ENCODE data around the gene ARHGEF25.
A peak's percentile ranks its signal among the peaks of the same experiment; 100 is the strongest.

DNA sequence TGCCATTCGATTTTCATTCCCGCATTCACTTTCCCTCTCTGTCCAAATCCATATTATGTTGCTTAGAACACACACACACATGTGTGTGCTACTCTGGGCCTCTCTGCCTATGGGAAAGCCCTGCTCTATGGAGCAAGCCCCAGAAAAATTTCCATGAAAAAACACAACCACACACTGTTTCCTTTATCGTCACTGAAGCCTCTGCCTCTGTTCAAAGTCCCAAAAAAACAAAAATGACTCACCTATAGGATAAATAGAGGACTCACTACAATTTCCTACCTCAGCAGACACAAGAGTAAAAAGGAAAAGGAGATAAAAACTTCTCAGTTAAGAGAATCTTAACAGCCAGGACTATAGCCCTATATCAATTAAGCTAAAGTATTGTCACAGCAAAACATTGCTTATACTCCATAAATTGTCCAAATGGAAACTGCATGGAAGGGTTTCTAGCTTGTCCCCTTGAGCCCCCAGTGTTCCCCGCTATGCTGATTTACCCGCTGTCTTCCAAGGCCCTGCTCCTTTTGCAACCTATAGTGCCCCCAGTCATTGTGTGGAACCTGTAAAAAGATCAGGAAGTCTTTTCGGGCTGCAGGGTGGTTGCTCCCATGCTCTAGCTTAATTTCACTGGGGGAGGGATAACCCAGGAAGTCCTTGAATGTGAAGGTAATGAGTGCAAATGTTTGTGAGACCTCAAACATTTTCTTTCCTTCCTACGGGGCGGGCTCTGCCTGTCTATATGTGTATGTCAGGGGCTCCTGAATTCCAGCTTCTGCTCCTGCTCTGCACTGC, 31.4 kb upstream of the ARHGEF25 start:
- TF ChIP-seq MAFK (conservative IDR thresholded peaks at IDR 0.05 in 1 of 2, IDR thresholded peaks at IDR 0.05 in 1 of 2; ENCODE audit: low read length in 2 of 2) (peak; percentile 18 to 27), XRCC5 (optimal IDR thresholded peaks at IDR 0.05; ENCODE audit: low read length) (peak; percentile 47), ELF1 (CRISPR knock-in tag; IDR thresholded peaks at IDR 0.05) (peak; percentile 23), FLYWCH1 (CRISPR knock-in tag; IDR thresholded peaks at IDR 0.05) (no peak), CBFB (CRISPR knock-in tag; IDR thresholded peaks at IDR 0.05) (no peak), ZNF777 (CRISPR knock-in tag; IDR thresholded peaks at IDR 0.05) (no peak), GABPA (IDR thresholded peaks at IDR 0.05; ENCODE audit: low read depth, low read length) (no peak), GABPA (CRISPR knock-in tag; IDR thresholded peaks at IDR 0.05; ENCODE audit: low read depth) (peak; percentile 19; the same call in 1 of the 2 replicates), KMT2A (CRISPR knock-in tag; IDR thresholded peaks at IDR 0.05) (no peak), ZNF225 (CRISPR knock-in tag; IDR thresholded peaks at IDR 0.05) (no peak)
- TF ChIP-seq, protein P1, sequence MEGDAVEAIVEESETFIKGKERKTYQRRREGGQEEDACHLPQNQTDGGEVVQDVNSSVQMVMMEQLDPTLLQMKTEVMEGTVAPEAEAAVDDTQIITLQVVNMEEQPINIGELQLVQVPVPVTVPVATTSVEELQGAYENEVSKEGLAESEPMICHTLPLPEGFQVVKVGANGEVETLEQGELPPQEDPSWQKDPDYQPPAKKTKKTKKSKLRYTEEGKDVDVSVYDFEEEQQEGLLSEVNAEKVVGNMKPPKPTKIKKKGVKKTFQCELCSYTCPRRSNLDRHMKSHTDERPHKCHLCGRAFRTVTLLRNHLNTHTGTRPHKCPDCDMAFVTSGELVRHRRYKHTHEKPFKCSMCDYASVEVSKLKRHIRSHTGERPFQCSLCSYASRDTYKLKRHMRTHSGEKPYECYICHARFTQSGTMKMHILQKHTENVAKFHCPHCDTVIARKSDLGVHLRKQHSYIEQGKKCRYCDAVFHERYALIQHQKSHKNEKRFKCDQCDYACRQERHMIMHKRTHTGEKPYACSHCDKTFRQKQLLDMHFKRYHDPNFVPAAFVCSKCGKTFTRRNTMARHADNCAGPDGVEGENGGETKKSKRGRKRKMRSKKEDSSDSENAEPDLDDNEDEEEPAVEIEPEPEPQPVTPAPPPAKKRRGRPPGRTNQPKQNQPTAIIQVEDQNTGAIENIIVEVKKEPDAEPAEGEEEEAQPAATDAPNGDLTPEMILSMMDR (CRISPR knock-in tag; IDR thresholded peaks at IDR 0.05) = no peak
